GM12892 (cell line): ENCODE measurements around the gene LGALSL.

Experiments used
- POLR2A ChIP-seq: IDR thresholded peaks from 2 replicates; pipeline ENCODE4 v1.6.1; 2011; ENCODE audit warnings: low read depth, low read length, control low read depth
- POLR2AphosphoS5 ChIP-seq: IDR thresholded peaks from 2 replicates; pipeline ENCODE4 v1.6.1; 2011; ENCODE audit warnings: low read depth, low read length, control low read depth

DNA sequence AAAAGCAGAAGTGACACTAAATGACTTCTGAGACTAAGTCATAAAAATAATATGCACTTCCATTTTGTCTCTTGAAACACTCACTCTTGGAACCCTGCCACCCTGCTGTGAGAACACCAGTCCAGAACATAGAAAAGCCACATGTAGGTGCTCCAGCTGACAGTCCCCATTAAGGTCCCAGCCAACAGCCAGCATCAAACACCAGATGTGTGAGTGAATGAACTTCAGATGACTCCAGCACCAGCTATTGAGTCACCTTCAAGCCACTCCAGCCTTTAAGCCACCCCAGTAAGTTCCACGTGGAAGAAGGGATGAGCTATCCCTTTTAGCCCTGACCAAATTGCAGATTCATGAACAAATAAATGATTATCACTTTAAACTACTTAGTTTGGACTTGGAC, 31.5 kb upstream of the LGALSL start:
- TF ChIP-seq POLR2AphosphoS5 (no peak), POLR2A (no peak)
